Natural killer cell (primary cell): ENCODE results near the gene GPR84. TPM values are rescaled to one million over a fixed set of nuclear protein-coding genes. Genes with fewer than 3 reads are reported as not detected.

ENCODE experiments used
- ATAC-seq, 3 donors: fragments of 150-1000 bp in 2 of 3; fragments of 200-7000 bp in 1 of 3; cut with Tn5 transposase; 1 replicate in 1 of 3; 2 replicates in 2 of 3; pipeline ENCODE4 v1.10.0; 2021; ENCODE audit warnings: mild to moderate bottlenecking in 2 of 3, moderate library complexity in 2 of 3
- DNase-seq, 2 donors: peaks; one replicate each; pipeline versions ENCODE4 v3.0.0 to v3.0.0-alpha.2; 2013 to 2021; ENCODE audit warnings: mixed read lengths in 1 of 2
- H3K27ac ChIP-seq: one replicate; pipeline ENCODE4 v1.5.1; 2013; ENCODE audit warnings: mild to moderate bottlenecking, low read length
- H3K27me3 ChIP-seq: one replicate; pipeline ENCODE4 v1.6.1; 2013; ENCODE audit warnings: low read length; ENCODE audit not compliant: control insufficient read depth, insufficient read depth
- H3K36me3 ChIP-seq: one replicate; pipeline ENCODE4 v1.6.1; 2013; ENCODE audit warnings: low read length; ENCODE audit not compliant: control insufficient read depth, insufficient read depth
- H3K4me1 ChIP-seq: one replicate; pipeline ENCODE4 v1.6.1; 2013; ENCODE audit warnings: low read length; ENCODE audit not compliant: control insufficient read depth, insufficient read depth
- H3K4me3 ChIP-seq: one replicate; pipeline ENCODE4 v1.5.1; 2013; ENCODE audit warnings: low read length
- H3K9me3 ChIP-seq: one replicate; pipeline ENCODE4 v1.6.1; 2013; ENCODE audit warnings: low read length; ENCODE audit not compliant: control insufficient read depth, insufficient read depth
- H3K27ac Mint-ChIP-seq, 2 donors: one replicate each; pipeline ENCODE4 v1.8.0; 2022; ENCODE audit warnings: mild to moderate bottlenecking in 2 of 2, mixed read lengths in 2 of 2, moderate library complexity in 1 of 2
- H3K27me3 Mint-ChIP-seq, 2 donors: one replicate each; pipeline ENCODE4 v1.8.0; 2022; ENCODE audit warnings: low read depth in 2 of 2, mixed read lengths in 2 of 2
- H3K36me3 Mint-ChIP-seq: one replicate; pipeline ENCODE4 v1.8.0; 2022; ENCODE audit warnings: mixed read lengths
- H3K4me1 Mint-ChIP-seq, 2 donors: one replicate each; pipeline ENCODE4 v1.8.0; 2022; ENCODE audit warnings: mixed read lengths in 2 of 2
- H3K4me3 Mint-ChIP-seq: one replicate; pipeline ENCODE4 v1.8.0; 2022; ENCODE audit warnings: mild to moderate bottlenecking, moderate library complexity, mixed read lengths
- H3K9me3 Mint-ChIP-seq, 2 donors: one replicate each; pipeline ENCODE4 v1.8.0; 2022; ENCODE audit warnings: mixed read lengths in 2 of 2
- CTCF ChIP-seq: fragments of 200-600 bp; IDR thresholded peaks from one replicate; pipeline ENCODE4 v1.8.0; 2022; ENCODE audit warnings: antibody characterized with exemption
- WGBS: methylation state at CpG from one replicate; pipeline ENCODE4 v1.1.7; 2013; ENCODE audit warnings: missing lambda C conversion rate; ENCODE audit not compliant: insufficient coverage; 5-methylcytosine and 5-hydroxymethylcytosine counted together
- intact Hi-C: fragments of 100-400 bp; cut with micrococcal nuclease; formaldehyde crosslinking; loops from one replicate; pipeline ENCODE4 v1.14.2; 2022
- total RNA-seq, 4 donors: library from RNA; stranded (reverse); fragments of 120-200 nt in 1 of 4; gene quantifications; one replicate each; pipeline versions ENCODE4 v1.2.3 to v1.2.4, GENCODE V29; 2013 to 2022

The GPR84 gene
- total RNA-seq, 3 donors from 2014 or later (not counting 1 experiment from before 2014, with no cell fraction given), result 0.45 to 4.9 (median 0.59) TPM

GRCh38 chr12:54404061-54405004 is 40.0 kb upstream of the GPR84 start:
- intact Hi-C loops, result no loop called here
- H3K4me1 ChIP-seq, result peaks cover 31% of the 10 kb centered on the region
- H3K27ac ChIP-seq, result peak overlapping the region; percentile 39
- peaks cover 33 to 57% of the 10 kb centered on the region in 2 donors for H3K4me1 Mint-ChIP-seq
- no peaks in the 10 kb centered on the region for H3K9me3 ChIP-seq
- H3K4me3 Mint-ChIP-seq, result no peak overlapping the region
- peaks cover 19% of the 10 kb centered on the region for H3K36me3 Mint-ChIP-seq
- peak; percentile 99 for TF ChIP-seq CTCF
- H3K36me3 ChIP-seq, result peaks cover 96% of the 10 kb centered on the region
- no peaks in the 10 kb centered on the region for H3K27me3 Mint-ChIP-seq
- ATAC-seq (peak; percentile 66 to 82 (median 77)), DNase-seq (peak; percentile 60 to 86)
- H3K9me3 Mint-ChIP-seq, result no peaks in the 10 kb centered on the region
- no peaks in the 10 kb centered on the region for H3K27me3 ChIP-seq
- peak overlapping the region; percentile 74 to 86 for H3K27ac Mint-ChIP-seq
- H3K4me3 ChIP-seq, result no peak overlapping the region
- 69% methylated on average over 10 of the region's 11 CpGs for WGBS

DNA sequence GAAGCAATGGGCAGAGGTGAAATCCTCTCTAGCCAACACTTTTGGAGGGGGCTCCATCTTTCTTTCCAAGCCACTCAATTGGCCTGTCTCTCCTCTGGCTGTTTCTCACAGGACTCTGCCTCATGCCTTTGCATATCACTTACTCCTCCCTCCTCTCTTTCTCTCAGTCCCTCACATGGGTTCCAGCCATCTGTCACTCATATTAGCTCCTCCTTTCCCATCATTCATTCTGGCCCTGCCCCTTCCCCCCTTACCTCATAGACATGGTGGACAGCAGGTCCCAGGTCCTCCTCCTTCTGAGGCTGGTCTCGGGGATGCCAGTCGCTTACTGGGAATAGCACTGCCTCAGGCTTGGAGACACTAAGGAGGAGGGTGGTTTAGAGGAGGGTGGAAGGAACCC is 36.8 kb upstream of the GPR84 start:
- WGBS, result 100% methylated on average over 2 of the region's 2 CpGs
- Mint-ChIP-seq H3K9me3 (no peaks in the 10 kb centered on the region), H3K27ac (peak overlapping the region; percentile 53 to 59), H3K36me3 (peaks cover 5% of the 10 kb centered on the region), H3K27me3 (no peaks in the 10 kb centered on the region), H3K4me3 (no peak overlapping the region), H3K4me1 (peaks cover 23 to 40% of the 10 kb centered on the region in 2 donors)
- intact Hi-C loops, result no loop called here
- no peak for TF ChIP-seq CTCF
- H3K27ac ChIP-seq, result no peak overlapping the region
- no peak overlapping the region for H3K4me3 ChIP-seq
- no peak for DNase-seq
- ATAC-seq, result no peak
- peaks cover 21% of the 10 kb centered on the region for H3K4me1 ChIP-seq
- peaks cover 92% of the 10 kb centered on the region for H3K36me3 ChIP-seq
- H3K27me3 ChIP-seq, result no peaks in the 10 kb centered on the region
- H3K9me3 ChIP-seq, result no peaks in the 10 kb centered on the region

- DNase-seq, result peak; percentile 87 to 94
- peaks cover 12 to 34% of the 10 kb centered on the region in 2 donors for H3K4me1 Mint-ChIP-seq
- peaks cover 90% of the 10 kb centered on the region for H3K36me3 ChIP-seq
- intact Hi-C loops, result loop anchor here (1.0 kb wide), 1 partner anchor 40 kb away; no protein-coding TSS in a partner anchor
- WGBS, result 78% methylated on average over 6 of the region's 8 CpGs
- no peak overlapping the region for H3K4me3 Mint-ChIP-seq
- H3K36me3 Mint-ChIP-seq, result no peaks in the 10 kb centered on the region
- peak; percentile 94 for TF ChIP-seq CTCF
- H3K4me1 ChIP-seq, result peaks cover 10% of the 10 kb centered on the region
- ATAC-seq, result peak; percentile 89 to 99 (median 95)
- H3K4me3 ChIP-seq, result no peak overlapping the region
- H3K27ac ChIP-seq, result no peak overlapping the region
- H3K27ac Mint-ChIP-seq, result peak overlapping the region in 1 of 2 donors; percentile 13
- H3K9me3 ChIP-seq, result no peaks in the 10 kb centered on the region
- no peaks in the 10 kb centered on the region for H3K27me3 ChIP-seq
- H3K27me3 Mint-ChIP-seq, result no peaks in the 10 kb centered on the region
- no peaks in the 10 kb centered on the region for H3K9me3 Mint-ChIP-seq
Measured at GRCh38 chr12:54398995-54399793, 34.9 kb upstream of the GPR84 start.
